EL (cell line): ENCODE data around the gene ATXN10.

Source experiments
- DNase-seq: peaks from one replicate; pipeline ENCODE4 v3.0.0-alpha.2; 2016

The ATXN10 gene

DNA sequence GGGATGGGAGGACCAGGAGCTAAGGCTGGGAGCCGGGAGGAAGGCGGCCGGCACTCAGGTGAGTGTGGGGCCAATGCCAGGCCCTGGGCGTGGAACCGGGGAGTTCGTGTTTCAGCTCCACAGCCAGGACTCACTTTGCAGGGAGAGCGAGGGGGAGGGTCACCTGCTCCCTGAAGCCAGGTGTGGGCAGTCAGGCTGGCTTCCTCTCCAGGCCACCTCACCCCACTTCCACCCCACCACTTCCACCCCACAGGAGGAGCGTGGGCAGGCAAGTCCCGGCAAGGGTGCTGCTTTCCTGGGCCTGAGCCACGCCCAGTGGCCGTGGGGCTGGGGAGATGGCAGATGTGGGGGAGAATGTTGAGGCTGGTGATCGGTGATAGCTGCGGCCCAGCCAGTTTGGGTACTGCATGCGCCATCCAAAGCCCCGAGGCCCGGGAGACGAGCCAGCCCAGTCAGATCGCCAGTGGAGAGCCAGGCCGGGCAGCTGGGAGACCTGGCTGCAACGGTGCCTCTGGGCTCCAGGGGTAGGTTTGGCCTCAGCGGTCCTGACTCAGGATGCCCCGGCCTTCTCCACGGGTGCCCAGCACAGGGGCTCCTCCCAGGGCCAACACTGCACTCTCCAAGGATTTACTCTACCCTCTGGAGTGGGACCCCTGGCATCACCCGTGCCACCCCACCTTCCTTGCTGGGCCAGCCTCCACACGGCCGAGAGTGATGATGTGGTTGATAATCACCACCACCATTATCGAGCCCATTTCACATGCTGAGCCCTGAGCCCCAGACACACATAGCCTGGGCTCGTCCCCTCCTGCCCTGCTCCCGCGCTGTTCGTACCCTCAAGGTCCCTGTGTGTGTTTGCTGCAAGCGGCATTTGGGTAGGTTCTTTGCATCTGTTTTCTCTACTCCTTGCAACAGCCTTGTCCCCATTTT lies 211.5 kb downstream of the ATXN10 start:
- no peak for DNase-seq

DNA sequence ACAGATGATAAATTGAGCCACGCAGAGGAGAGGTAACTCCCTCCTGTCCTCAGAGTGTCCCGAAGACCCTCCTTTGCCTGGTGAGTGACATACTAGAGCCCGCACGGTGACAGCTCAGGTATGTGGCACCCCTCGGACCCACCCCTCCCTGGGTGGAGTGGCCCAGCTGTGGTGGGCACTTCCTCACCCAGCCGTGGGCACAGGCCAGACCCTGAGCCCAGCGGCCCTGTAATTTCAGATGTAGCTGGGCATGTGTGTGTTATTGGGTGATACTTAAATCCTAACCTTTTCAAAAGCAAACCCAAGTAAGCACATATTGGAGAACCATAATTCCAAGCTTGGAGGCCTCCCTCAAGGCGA lies 212.2 kb downstream of the ATXN10 start:
- no peak for DNase-seq

DNA sequence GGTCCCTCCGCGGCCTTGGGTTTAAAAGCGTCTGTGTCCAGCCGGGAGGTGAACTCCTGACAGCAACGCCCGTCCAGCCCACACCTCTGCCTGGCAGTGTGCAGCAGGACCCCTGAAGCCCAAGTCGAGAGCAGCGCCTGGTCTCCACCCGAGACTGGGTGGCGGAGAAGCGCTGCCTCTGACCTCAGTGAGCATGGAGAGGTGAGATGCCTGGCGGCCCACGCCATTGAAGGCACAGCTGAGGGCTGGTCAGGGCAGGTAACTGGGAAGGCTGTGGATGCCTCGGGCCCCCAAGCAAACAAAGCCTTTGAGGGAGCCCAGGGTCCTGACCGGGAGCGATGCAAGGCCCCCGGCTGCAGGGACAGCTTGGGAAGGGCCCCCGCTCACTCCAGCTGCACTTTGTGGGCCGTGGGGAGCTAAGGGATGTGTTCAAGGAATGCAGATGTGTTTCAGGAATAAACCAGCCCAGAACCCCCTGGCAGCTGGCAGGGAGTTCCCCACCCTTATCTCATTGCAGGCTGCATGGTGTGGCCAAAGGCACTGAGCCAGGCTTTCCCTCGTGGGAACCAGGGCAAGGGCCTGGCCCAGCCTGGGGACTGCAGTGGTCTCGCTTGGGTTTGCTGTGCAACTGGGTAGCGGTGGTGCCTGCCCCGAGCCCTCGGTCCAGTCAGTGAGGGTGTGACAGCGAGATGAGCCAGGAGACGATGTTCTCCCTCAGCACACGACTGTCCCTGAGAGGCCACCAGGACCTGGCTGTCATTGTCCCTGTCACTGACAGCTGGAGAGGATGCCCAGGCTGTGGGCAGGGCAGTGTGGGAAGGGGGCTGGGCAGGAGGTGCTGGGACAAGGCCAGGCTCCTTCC lies 212.8 kb downstream of the ATXN10 start:
- no peak for DNase-seq

- no peak for DNase-seq
These were observed 213.7 kb downstream of the ATXN10 start for GRCh38 chr22:45885171-45885840.

GRCh38 chr22:45885941-45886395 lies 214.3 kb downstream of the ATXN10 start:
- DNase-seq = no peak

DNA sequence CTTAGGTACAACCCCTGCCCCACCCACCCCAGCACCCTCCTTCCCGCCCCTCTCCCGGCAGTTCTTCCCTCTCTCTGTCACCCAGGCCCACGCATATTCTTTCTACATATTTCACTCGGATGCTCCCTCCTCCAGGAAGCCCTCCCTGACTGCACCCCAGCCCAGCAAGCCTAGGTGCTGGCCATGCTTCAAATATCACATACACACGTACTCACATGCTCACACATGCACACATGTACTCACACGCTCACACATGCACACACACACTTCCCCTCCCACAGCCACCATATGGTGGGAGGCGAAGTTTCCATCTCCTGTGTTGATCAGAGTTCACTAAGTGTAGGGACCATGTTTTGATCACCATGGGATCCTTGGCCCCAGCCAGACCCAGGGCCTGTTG lies 214.9 kb downstream of the ATXN10 start:
- no peak for DNase-seq

DNA sequence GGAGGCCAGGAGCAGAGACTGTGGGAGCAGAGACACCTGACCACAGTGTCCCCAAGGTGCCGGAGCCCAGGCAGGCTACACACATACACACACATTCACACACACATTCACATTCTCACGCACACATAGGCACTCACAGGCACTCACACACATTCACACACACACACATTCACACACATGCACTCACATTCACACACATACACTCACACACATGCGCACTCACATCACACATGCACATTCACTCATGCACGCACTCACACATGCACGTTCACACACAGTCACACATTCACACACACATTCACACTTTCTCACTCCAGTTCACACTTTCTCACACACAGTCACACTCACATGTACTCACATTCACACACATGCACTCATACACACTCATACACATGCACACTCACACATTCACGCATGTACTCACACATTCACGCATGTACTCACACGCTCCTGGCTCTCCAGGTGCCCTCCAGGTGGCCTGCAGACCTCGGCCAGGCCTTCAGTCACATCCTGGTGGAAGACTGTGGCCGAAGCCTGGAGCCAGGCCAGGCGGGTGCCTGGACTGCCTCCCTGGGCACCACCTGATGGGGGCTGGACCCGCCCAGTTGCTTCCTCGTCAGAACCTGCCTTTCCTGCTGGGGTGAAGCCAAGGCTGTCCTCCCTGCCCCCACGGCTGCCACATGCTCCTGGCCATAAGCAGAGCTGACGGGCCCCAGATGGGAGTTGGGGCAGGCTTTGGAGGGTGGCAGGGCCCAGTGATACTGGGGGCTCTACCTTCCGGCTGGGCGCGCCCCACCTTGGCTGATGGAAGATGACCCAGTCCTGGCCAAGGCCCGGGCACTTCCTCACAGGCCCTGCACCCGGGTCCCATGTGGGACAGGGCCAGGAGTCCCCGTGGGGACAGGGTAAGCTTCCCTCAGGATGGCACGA lies 215.8 kb downstream of the ATXN10 start:
- DNase-seq = no peak

DNA sequence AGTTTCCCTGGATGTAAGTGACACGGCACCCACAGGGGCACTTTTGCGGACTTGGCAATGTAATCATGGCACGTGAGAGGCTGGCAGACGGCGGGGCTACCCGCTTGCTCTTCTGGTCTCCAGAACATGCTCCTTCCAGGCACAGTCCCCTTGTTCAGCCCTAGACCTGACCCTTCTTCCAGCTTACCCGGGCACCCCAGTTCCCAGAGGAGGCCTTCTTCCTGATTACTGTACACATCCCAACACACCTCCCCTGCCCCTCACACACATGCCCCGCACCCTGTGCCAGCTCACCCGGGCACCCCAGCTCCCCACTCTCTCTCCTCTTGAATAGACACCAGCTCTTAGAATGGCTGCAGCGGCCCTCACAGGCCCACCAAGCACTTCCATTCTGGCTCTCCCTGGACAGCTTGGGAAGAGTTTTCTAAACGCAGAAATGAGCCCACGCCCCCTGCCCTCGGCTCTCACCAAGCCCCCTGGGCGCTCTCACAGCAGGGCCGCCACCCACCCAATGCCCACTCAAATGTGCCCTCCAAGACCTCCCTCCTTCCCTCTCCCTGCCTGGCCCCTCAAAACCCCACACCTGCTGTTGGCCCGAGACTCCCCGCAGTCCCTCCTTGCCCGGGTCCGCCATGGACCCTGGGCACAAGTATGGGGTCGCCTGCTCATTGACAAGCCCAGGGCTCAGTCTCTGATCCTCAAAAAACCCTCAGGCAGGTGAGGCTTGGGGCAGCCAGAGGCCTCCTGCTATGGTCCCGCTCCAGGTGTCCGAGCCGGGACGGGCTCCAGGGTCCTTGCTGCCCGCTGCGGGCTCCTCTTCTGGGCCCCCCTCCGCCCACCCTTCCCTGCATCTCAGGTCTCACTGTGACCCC lies 216.8 kb downstream of the ATXN10 start:
- no peak for DNase-seq

DNA sequence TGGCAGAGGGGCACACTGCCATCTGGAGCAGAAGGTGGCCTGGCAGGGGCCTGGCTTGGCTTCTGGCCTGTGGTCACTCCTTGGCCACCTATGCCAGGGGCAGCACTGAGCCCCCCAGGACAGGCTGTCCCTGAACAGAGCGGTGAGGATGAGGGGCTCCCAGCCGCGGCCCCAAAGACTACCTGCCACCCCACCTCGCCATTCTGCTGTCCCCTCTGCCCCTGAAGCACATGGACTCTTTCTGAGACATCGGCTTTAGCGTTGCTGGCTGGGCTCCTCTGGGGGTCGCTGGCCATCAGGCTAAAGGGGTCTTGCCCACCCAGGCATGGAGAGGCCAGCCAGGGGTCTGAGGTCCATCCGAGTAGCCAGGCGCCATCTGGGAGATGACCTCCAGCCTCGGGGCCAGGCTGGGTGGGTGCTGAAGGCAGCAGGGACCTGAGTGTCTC lies 217.5 kb downstream of the ATXN10 start:
- DNase-seq = no peak

DNA sequence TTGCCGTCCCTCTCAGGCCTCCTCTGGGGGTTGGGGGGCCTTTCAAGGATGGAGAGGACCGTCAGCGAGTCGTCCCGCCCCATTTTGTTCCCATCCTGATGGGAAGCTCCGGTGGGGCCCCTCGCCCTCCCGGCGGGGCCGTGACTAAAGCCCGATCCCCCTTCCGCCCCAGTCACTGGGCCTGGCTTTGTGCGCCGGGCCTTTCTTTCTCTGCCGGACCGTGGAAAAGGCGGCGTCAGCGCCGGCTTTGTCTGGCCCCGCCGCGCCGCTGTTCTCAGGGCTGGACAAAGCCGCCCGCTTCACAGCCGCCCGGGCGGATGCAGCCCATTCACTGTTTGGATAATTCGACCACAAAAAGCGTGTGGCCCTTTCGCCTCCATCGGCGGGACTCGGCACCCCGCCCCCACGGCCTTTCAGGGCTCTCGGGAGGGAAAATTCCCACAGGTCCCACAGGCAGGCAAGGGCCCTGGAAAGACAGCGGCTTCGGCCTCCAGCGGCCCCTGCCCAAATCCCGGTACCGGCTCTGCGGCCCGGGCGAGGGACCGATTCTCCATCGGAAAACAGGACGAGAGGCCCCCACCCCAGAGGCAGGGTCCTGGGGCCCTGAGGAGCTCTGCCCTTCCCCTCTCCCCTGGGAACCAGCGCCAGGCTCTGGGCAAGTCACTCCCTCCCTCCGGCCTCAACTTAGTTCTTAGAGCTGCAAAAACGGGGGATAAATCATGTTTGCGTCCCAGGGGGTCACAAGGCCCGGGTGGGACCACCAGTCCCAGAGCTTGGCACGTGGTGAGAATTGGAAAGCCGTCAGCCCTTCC lies 218.1 kb downstream of the ATXN10 start:
- no peak for DNase-seq

GRCh38 chr22:45890351-45890635 lies 218.7 kb downstream of the ATXN10 start:
- DNase-seq = no peak

DNA sequence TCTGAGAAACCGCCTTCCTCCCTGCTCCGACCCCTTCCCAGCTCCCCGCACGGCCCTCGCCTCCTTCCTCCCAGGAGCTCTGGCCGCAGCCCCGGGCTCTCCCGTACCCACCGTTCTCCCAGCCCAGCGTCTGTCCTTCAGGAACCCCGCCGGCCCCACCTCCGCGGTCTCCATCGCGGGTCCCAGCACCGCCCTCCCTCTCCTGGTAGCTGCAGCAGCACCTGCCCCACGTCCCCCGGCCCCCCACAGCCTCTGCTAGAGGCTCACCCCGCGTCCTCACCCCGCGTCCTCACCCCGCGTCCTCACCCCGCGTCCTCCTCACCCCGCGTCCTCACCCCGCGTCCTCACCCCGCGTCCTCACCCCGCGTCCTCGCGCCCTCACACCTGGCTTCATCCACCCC lies 219.4 kb downstream of the ATXN10 start:
- no peak for DNase-seq

- DNase-seq = no peak
These were observed 219.9 kb downstream of the ATXN10 start for GRCh38 chr22:45891471-45891995.

GRCh38 chr22:45891996-45892621 lies 220.5 kb downstream of the ATXN10 start:
- no peak for DNase-seq

GRCh38 chr22:45892681-45893461 lies 221.2 kb downstream of the ATXN10 start:
- DNase-seq = no peak

DNA sequence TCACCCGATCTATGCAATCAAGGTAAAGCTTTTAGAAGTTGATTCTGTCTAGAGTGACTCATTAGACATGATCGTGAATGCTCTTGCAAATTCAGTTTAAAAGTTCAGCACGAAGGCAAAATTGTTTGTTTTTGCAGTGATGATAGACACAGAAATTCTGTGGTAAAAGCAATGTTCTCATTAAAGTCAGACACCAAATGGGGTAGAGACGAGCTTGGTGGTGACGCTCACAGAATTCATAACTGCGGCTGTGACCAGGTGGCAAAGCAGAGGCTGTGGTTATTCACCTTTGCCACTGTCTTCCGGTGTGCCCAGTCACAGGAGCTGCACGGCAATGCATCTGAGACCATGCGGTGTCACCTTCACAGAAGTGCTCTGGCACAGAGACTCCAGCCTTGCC lies 221.9 kb downstream of the ATXN10 start:
- DNase-seq = no peak
